Measurements from ENCODE around the gene NUAK2. TPM values are rescaled to one million over a fixed set of nuclear protein-coding genes. Genes with fewer than 3 reads are reported as not detected.
A peak's percentile ranks its signal among the peaks of the same experiment; 100 is the strongest.

The NUAK2 gene
- total RNA-seq, 6 experiments from 2014 or later, result 6.3 to 8.2 (median 7.3) TPM

GRCh38 chr1:205330150-205330549, 8.6 kb upstream of the NUAK2 start:
- Mint-ChIP-seq H3K4me3 (no peak overlapping the region), H3K27me3 (ENCODE audit: insufficient read depth) (peaks cover 39% of the 10 kb centered on the region), H3K9me3 (no peaks in the 10 kb centered on the region), H3K4me1 (ENCODE audit: low read depth) (peaks cover 16% of the 10 kb centered on the region), H3K27ac (no peak overlapping the region), H3K36me3 (ENCODE audit: low read depth) (no peaks in the 10 kb centered on the region)
- no peak for TF ChIP-seq CTCF (IDR thresholded peaks at IDR 0.05)
- DNase-seq, result no peak

GRCh38 chr1:205329719-205330118, 8.2 kb upstream of the NUAK2 start:
- Mint-ChIP-seq H3K27me3 (ENCODE audit: insufficient read depth) (peaks cover 39% of the 10 kb centered on the region), H3K4me3 (no peak overlapping the region), H3K27ac (no peak overlapping the region), H3K36me3 (ENCODE audit: low read depth) (no peaks in the 10 kb centered on the region), H3K4me1 (ENCODE audit: low read depth) (peaks cover 20% of the 10 kb centered on the region), H3K9me3 (no peaks in the 10 kb centered on the region)
- TF ChIP-seq CTCF (IDR thresholded peaks at IDR 0.05), result no peak
- DNase-seq, result no peak

- Mint-ChIP-seq H3K27me3 (ENCODE audit: insufficient read depth) (peaks cover 37% of the 10 kb centered on the region), H3K36me3 (ENCODE audit: low read depth) (no peaks in the 10 kb centered on the region), H3K9me3 (no peaks in the 10 kb centered on the region), H3K4me1 (ENCODE audit: low read depth) (peaks cover 23% of the 10 kb centered on the region), H3K4me3 (no peak overlapping the region), H3K27ac (no peak overlapping the region)
- TF ChIP-seq CTCF (IDR thresholded peaks at IDR 0.05), result no peak
- DNase-seq, result no peak
Observed at GRCh38 chr1:205328476-205328875, 6.9 kb upstream of the NUAK2 start.

- Mint-ChIP-seq H3K36me3 (ENCODE audit: low read depth) (no peaks in the 10 kb centered on the region), H3K4me3 (no peak overlapping the region), H3K27ac (peak overlapping the region; percentile 64; the same call in 1 of the 2 replicates), H3K27me3 (ENCODE audit: insufficient read depth) (peaks cover 34% of the 10 kb centered on the region), H3K9me3 (no peaks in the 10 kb centered on the region), H3K4me1 (ENCODE audit: low read depth) (peaks cover 23% of the 10 kb centered on the region)
- DNase-seq, result peak; percentile 47
- no peak for TF ChIP-seq CTCF (IDR thresholded peaks at IDR 0.05)
Observed at GRCh38 chr1:205326812-205327466, 5.4 kb upstream of the NUAK2 start.

- DNase-seq, result peak; percentile 80
- Mint-ChIP-seq H3K4me3 (no peak overlapping the region), H3K27me3 (ENCODE audit: insufficient read depth) (peaks cover 23% of the 10 kb centered on the region), H3K36me3 (ENCODE audit: low read depth) (peaks cover 9% of the 10 kb centered on the region; the same call in 1 of the 2 replicates), H3K27ac (no peak overlapping the region), H3K9me3 (no peaks in the 10 kb centered on the region), H3K4me1 (ENCODE audit: low read depth) (peaks cover 28% of the 10 kb centered on the region)
- TF ChIP-seq CTCF (IDR thresholded peaks at IDR 0.05), result peak; percentile 88
Observed at GRCh38 chr1:205325334-205325884, 3.9 kb upstream of the NUAK2 start.
